Cortex of kidney (tissue), 1 donor: Measurements from ENCODE around the gene NSF.
"Not testable (repeated sequence)": the region's sequence is repeated elsewhere in the genome, so short reads cannot be mapped to it uniquely, and the experiment has no call there.

Experiments
- DNase-seq: peaks from one replicate; lab custom pipeline; 2025; lab: John Stamatoyannopoulos, UW

Gene NSF

DNA sequence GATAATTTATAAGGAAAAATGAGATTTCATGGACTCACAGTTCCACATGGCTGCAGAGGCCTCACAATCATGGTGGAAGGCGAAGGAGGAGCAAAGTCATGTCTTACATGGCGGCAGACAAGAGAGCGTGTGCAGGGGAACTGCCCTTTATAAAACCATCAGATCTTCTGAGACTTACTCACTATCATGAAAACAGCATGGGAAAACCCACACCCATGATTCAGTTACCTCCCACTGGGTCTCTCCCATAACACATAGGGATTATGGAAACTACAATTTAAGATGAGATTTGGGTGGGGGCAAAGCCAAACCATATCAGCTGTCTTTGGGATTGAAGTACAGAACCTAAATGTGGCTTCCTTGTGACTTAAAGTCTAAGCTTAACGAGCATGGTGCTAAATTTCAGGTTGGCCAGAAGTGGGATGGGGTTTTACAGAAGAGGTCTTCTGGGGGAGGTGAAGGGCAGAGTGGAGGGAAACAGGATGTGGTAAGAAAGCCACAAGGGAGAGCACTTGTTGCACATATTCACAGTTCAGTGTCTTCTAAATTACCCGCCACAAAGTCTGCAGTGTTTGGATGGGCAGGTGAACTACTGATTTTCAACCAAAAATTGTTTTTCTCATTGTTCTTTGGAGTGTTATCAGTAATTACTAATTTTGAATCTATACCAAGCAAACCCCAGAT, 38.4 kb downstream of the NSF start:
- not testable (repeated sequence) for DNase-seq

GRCh38 chr17:46632146-46632545, 41.7 kb downstream of the NSF start:
- not testable (repeated sequence) for DNase-seq

DNA sequence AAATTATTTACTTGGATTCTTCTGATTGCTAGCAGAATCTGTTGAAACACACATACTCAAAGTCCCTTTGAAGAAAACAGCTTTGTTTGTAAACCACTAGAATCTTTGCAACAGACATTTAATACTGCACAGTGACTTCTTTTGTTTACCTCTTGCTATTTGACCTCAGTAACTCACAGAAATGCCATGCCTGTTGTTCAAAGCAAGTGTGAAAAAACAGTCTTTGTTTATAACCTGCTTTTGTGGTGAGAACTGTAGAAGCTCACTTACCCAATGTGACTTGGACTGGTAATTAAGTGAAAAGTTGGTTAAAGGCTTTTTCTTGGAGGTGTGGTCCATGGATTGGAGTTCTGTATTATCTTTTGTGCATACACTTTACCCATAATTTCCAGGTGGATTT, 44.4 kb downstream of the NSF start:
- not testable (repeated sequence) for DNase-seq

GRCh38 chr17:46641861-46642656, 51.6 kb downstream of the NSF start:
- DNase-seq = not testable (repeated sequence)

GRCh38 chr17:46647251-46647650, 56.8 kb downstream of the NSF start:
- DNase-seq = not testable (repeated sequence)

- not testable (repeated sequence) for DNase-seq
Measured at GRCh38 chr17:46647688-46648278, 57.3 kb downstream of the NSF start.

DNA sequence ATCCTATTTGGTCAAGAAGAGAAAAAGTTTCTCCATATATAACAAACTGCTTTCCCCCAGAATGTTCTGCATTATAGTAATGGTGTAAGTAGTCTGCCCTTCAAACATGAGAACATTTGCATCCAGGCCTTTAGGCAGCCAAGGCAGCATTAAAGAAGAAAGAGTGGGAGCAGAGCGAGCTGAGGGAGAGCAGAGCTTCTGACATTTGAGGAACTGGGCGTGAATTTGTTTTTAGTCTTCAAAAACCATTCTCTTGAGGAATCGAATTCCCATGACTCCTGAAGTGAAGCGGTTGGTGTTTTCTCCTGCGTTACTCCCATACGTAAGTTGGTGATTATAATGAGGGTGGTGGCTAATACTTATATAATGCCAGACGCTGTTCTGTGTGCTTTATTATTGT, 58.8 kb downstream of the NSF start:
- DNase-seq = not testable (repeated sequence)

DNA sequence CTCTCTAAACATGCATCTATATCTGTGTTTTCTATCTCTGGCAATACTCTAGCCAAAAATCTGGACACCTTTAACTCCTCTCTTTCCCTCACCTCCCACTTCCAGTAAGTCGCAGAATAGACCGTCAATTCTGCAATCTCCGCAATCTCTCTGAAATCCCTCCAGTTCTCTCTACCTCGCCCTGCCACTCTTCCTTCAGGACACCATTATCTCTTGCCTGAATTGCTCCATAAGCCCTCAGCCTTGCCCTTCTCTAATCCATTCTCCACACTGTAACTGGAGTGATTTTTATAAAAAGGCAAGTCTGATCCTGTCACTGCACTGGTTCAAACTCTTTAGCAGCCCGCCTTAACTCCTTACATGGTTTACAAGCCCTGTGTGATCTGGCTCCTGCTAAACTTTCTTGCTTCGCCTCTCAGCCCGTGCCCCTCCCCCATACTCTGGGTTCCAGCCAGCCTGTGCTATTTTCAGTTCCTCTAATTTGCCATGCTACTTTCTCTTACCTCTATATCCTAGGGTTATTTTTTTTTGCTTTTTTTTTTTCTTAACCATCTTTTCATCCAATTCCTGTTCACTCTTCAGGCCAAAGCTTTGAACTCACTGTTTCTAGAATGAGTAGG, 61.7 kb downstream of the NSF start:
- not testable (repeated sequence) for DNase-seq

- DNase-seq = not testable (repeated sequence)
Measured at GRCh38 chr17:46658235-46658634, 67.8 kb downstream of the NSF start.

DNA sequence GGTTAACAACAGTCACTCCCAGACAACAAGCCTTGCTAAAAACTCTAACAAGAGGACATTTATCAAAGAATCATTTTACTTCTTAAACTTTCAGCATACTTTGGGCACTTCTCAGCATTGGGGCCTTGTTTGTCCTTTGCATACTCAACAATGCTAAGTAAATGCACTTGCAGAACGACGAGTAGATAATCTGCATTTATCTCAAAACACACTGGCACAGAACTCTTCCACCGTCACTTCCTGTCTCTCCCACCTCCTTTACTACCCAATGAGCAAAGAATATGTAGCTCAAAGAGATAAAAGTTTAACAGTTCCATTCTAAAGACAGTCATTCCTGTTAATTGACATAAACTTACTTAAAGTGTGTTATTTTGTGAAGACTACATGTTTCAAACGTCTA, 69.2 kb downstream of the NSF start:
- not testable (repeated sequence) for DNase-seq

GRCh38 chr17:46663123-46663522, 72.7 kb downstream of the NSF start:
- DNase-seq = not testable (repeated sequence)

DNA sequence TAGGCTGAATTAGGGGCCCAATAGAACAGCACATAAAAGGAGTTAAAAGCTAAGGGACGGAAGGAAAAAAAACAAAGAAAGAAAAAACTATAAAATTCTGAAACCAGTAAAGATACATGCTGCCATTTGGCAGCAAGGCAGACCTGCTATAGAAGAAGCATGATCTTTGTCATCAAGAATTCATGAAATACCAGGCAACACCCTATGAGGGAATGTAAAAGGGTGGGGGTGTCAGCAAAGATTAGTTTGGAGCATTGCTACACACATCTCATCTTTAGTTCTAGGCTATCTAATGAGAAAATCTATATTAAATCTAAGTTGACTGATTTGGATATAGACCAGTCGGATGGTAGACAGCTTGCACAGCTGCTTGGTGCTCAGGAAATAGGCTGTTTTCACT, 73.1 kb downstream of the NSF start:
- not testable (repeated sequence) for DNase-seq

- DNase-seq = not testable (repeated sequence)
Measured at GRCh38 chr17:46665969-46666368, 75.5 kb downstream of the NSF start.

DNA sequence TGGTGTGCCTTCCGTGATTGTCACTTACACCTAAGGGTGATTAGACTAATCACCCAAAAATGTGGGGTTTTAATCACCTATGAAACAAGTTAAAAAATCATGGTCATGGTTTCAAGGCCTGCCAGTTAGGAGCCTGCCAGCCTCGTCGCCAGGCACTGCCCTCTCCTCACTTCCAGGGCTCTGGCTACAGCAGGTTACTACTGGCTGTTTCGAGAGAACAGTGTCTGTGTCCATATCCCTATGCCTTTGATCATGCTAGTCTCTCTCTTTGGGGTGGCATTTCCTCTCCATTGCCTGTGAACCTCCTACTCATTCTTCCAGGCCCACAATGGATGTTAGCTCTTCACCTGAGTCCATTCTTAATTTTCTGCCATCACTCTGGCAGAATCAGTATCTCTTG, 80.3 kb downstream of the NSF start:
- DNase-seq = not testable (repeated sequence)

GRCh38 chr17:46672777-46673176, 82.3 kb downstream of the NSF start:
- not testable (repeated sequence) for DNase-seq

- DNase-seq = not testable (repeated sequence)
Measured at GRCh38 chr17:46677819-46678218, 87.3 kb downstream of the NSF start.

GRCh38 chr17:46683653-46684052, 93.2 kb downstream of the NSF start:
- DNase-seq = not testable (repeated sequence)

DNA sequence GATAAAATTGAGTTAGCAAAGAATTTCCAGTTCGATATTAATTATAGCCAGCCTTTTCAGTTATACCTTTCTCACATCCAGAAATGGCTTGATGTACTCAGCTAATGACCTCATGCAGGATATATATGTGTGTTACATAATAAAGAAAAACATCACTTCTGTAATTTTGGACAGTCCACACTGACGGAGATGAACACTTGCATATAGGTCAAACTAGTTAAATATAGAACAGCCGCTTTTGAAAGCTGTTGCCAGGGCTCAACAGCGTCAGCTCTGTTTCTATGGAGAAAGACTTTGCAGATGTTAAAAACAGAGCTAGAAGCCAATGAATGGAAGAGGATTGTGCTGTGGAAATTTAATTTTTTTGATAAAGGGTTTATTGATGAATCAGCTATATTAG, 94.8 kb downstream of the NSF start:
- DNase-seq = not testable (repeated sequence)

GRCh38 chr17:46692196-46692595, 101.7 kb downstream of the NSF start:
- DNase-seq = not testable (repeated sequence)

GRCh38 chr17:46693283-46693682, 102.8 kb downstream of the NSF start:
- DNase-seq = not testable (repeated sequence)

DNA sequence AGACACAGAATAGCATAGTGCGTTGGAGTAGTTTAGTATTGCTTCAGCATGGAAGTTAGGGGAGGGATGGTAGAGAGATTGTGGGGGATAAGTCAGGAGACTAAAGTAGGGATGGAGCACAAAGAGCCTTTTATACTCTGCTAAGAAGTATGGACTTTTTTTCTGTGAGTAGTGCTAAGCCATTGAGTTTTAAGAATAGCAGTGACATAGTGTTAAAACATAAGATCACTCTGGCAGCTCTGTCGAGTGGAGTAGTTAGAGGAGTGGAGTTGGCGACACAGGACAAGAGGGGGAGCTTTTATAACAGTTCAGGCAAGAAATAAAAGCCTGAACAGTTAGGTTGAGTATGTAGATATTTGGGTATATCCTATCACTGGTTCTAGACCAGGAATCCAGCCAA, 106.1 kb downstream of the NSF start:
- not testable (repeated sequence) for DNase-seq

- DNase-seq = not testable (repeated sequence)
Measured at GRCh38 chr17:46699014-46699413, 108.5 kb downstream of the NSF start.
